Measurements from ENCODE around the gene BBC3. TPM values are rescaled to one million over a fixed set of nuclear protein-coding genes. Genes with fewer than 3 reads are reported as not detected.

BBC3 gene
- 14.7 and 16.8 TPM in 2 replicates for total RNA-seq

GRCh38 chr19:47230921-47231214 is at the start of gene BBC3:
Gene BBC3, minus strand, starts transcription at chr19:47231199. Its CDS starts 2,768 bp downstream, at chr19:47228431.

GRCh38 chr19:47274071-47274890 is 43.3 kb upstream of the BBC3 start, which contains the start of gene INAFM1:
Gene INAFM1, plus strand, starts transcription at chr19:47274885. Its CDS starts 35 bp downstream, at chr19:47274920.

GRCh38 chr19:47255879-47256692 is 25.1 kb upstream of the BBC3 start, which contains the start of gene CCDC9:
Gene CCDC9, plus strand, starts transcription at chr19:47256525. Its CDS starts 1,876 bp downstream, at chr19:47258401.

Other genes starting within 250 kb of the BBC3 start
- 0.15 and 0.34 TPM in 2 replicates for gene NPAS1, start 211.4 kb downstream of the BBC3 start, total RNA-seq
- gene TMEM160, start 182.6 kb downstream of the BBC3 start, total RNA-seq, result 49.4 and 58.7 TPM in 2 replicates
- 26.3 and 28.7 TPM in 2 replicates for gene ZC3H4, start 117.4 kb downstream of the BBC3 start, total RNA-seq
- gene SAE1, start 100.4 kb downstream of the BBC3 start, total RNA-seq, result 176 and 203 TPM in 2 replicates
- 13.6 and 15.3 TPM in 2 replicates for gene CCDC9, start 25.3 kb upstream of the BBC3 start, total RNA-seq
- gene INAFM1, start 43.7 kb upstream of the BBC3 start, total RNA-seq, result 7.1 and 10.4 TPM in 2 replicates
- gene C5AR1, start 78.7 kb upstream of the BBC3 start, total RNA-seq, result 0.15 and 0.17 TPM in 2 replicates
- gene C5AR2, start 101.0 kb upstream of the BBC3 start, total RNA-seq, result 0.30 TPM in 1 of 2 replicates, not detected in the other
- gene DHX34, start 118.1 kb upstream of the BBC3 start, total RNA-seq, result 12.4 and 13.7 TPM in 2 replicates
- gene MEIS3, start 188.3 kb upstream of the BBC3 start, total RNA-seq, result 6.7 and 7.7 TPM in 2 replicates
- not detected in 2 replicates for gene SLC8A2, start 240.7 kb upstream of the BBC3 start, total RNA-seq

Data from bronchus fibroblast of lung (primary cell).